ENCODE data around the gene IL1RN. TPM values are rescaled to one million over a fixed set of nuclear protein-coding genes. Genes with fewer than 3 reads are reported as not detected.

IL1RN gene
- total RNA-seq, 1 donor from 2014 or later: not detected

DNA sequence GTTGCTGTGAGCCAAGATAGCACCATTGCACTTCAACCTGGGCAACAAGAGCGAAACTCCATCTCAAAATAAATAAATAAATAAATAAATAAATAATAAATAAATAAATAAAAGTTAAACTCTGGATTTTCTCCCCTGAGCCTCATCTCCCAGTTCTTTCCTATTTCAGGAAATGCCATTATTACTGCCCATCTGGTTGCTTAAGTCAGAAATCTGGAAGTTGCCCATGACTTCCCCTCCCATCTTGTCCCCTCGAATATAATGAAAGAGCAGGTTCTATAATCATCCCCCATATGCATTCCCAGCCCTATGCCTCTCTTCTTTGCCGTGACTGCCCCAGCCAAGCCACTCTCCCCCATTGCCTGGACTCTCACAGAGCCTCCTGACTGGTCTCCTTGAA is 42.2 kb downstream of the IL1RN start:
- Mint-ChIP-seq H3K9me3 (no peaks in the 10 kb centered on the region), H3K27ac (ENCODE audit: unreplicated experiment) (no peak overlapping the region), H3K4me3 (no peak overlapping the region), H3K27me3 (ENCODE audit: low read depth) (no peaks in the 10 kb centered on the region), H3K4me1 (peaks cover 18% of the 10 kb centered on the region), H3K36me3 (ENCODE audit: low read depth) (no peaks in the 10 kb centered on the region)
- TF ChIP-seq, protein P1, sequence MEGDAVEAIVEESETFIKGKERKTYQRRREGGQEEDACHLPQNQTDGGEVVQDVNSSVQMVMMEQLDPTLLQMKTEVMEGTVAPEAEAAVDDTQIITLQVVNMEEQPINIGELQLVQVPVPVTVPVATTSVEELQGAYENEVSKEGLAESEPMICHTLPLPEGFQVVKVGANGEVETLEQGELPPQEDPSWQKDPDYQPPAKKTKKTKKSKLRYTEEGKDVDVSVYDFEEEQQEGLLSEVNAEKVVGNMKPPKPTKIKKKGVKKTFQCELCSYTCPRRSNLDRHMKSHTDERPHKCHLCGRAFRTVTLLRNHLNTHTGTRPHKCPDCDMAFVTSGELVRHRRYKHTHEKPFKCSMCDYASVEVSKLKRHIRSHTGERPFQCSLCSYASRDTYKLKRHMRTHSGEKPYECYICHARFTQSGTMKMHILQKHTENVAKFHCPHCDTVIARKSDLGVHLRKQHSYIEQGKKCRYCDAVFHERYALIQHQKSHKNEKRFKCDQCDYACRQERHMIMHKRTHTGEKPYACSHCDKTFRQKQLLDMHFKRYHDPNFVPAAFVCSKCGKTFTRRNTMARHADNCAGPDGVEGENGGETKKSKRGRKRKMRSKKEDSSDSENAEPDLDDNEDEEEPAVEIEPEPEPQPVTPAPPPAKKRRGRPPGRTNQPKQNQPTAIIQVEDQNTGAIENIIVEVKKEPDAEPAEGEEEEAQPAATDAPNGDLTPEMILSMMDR (conservative IDR thresholded peaks at IDR 0.05): no peak
- no peak for DNase-seq (ENCODE audit: low read depth, low spot score)

GRCh38 chr2:113171334-113172075 is 44.1 kb downstream of the IL1RN start:
- Mint-ChIP-seq H3K9me3 (no peaks in the 10 kb centered on the region), H3K27ac (ENCODE audit: unreplicated experiment) (no peak overlapping the region), H3K27me3 (ENCODE audit: low read depth) (no peaks in the 10 kb centered on the region), H3K4me1 (peaks cover 10% of the 10 kb centered on the region), H3K36me3 (ENCODE audit: low read depth) (no peaks in the 10 kb centered on the region), H3K4me3 (no peak overlapping the region)
- TF ChIP-seq, protein P1 (conservative IDR thresholded peaks at IDR 0.05): no peak
- no peak for DNase-seq (ENCODE audit: low read depth, low spot score)

DNA sequence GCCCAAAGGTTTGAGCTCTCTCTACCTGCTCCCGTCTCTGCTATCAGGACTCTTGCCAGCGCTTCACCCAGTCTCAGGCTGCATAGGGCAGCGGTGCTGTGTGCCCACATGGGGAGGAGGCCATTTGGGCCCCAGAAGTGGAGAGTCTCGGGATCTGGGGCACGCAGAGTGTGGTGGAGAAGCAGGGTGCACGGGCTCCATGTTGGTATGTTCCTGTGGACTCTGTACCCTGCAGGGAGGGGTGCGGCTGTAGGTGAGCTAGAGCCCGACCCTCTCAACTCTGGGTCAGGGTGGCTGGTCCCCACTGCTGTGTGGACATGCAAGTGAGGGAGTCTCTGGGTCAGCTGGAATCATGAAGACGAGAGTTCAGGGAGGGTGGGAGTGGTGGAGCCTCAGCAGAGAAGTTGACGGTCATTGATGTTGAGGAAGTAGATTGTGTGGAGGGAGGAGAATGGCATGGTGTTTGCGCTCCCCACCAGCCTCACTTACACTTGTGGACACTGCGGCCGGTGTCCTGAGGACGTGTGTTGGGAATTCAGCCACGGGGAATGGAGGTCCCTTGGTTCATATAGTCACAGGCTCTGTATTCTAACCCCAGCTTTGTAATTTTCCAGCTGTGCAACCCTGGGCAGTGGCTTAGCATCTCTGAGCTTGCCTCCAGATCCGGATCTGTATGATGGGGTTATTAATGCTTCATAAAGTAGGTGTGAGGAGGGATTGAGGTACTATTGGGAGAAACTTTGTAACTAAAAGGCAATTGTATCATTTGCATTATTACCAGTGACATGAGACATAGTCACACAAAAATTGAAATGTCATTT is 45.5 kb downstream of the IL1RN start:
- no peaks in the 10 kb centered on the region for H3K36me3 Mint-ChIP-seq (ENCODE audit: low read depth)

GRCh38 chr2:113173542-113174375 is 46.4 kb downstream of the IL1RN start, which contains the start of gene PSD4:
Gene PSD4 (plus strand): TSS chr2:113173971. CDS start chr2:113182457, 8,486 bp downstream.
- Mint-ChIP-seq H3K27me3 (ENCODE audit: low read depth) (no peaks in the 10 kb centered on the region), H3K9me3 (no peaks in the 10 kb centered on the region), H3K27ac (ENCODE audit: unreplicated experiment) (peak within 1 kb of the TSS; percentile 19), H3K4me3 (no peak within 1 kb of the TSS), H3K4me1 (peaks cover 5% of the 10 kb centered on the region), H3K36me3 (ENCODE audit: low read depth) (no peaks in the 10 kb centered on the region)
- no peak for DNase-seq (ENCODE audit: low read depth, low spot score)
- TF ChIP-seq, protein P1 (conservative IDR thresholded peaks at IDR 0.05): no peak

More for the DNA sequence above, 45.5 kb downstream of the IL1RN start:
- Mint-ChIP-seq H3K27me3 (ENCODE audit: low read depth) (no peaks in the 10 kb centered on the region), H3K4me3 (no peak overlapping the region), H3K9me3 (no peaks in the 10 kb centered on the region), H3K27ac (ENCODE audit: unreplicated experiment) (peak overlapping the region; percentile 62), H3K4me1 (peaks cover 5% of the 10 kb centered on the region)
- TF ChIP-seq, protein P1 (conservative IDR thresholded peaks at IDR 0.05): no peak
- no peak for DNase-seq (ENCODE audit: low read depth, low spot score)

DNA sequence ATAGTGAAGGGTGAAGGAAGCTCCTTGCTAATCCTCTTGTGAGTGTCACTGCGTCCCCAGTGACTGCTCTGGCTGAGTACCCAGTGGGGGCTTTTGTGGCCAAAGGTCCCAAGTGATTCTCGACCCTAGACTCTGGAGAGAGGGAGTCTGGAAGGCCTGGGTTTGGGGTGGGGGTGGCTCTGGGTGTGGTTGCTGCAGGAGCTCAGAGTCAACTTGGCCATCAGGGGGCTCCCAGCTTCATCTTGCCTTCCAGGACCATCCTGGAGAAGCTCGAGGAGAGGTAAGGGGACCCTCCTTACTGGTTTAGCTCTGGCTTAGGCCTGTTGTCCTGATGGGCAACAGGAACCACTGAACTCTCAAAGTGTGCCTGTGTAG is 47.0 kb downstream of the IL1RN start:
- no peaks in the 10 kb centered on the region for H3K36me3 Mint-ChIP-seq (ENCODE audit: low read depth)
- no peaks in the 10 kb centered on the region for H3K27me3 Mint-ChIP-seq (ENCODE audit: low read depth)
- no peak overlapping the region for H3K4me3 Mint-ChIP-seq
- no peaks in the 10 kb centered on the region for H3K9me3 Mint-ChIP-seq
- peaks cover 5% of the 10 kb centered on the region for H3K4me1 Mint-ChIP-seq
- DNase-seq (ENCODE audit: low read depth, low spot score): no peak
- H3K27ac Mint-ChIP-seq (ENCODE audit: unreplicated experiment): no peak overlapping the region
- TF ChIP-seq, protein P1 (conservative IDR thresholded peaks at IDR 0.05): no peak
